ENCODE measurements around the gene SLC4A7. TPM values are rescaled to one million over a fixed set of nuclear protein-coding genes. Genes with fewer than 3 reads are reported as not detected.
"Not testable (repeated sequence)": the region's sequence is repeated elsewhere in the genome, so short reads cannot be mapped to it uniquely, and the experiment has no call there.

SLC4A7 gene
- 1 to 10 TPM; 1.3 to 7.6 (median 1.8) TPM for polyA plus RNA-seq

- 0 to 1% (median 0%) methylated on average over 55 to 100 of the region's 100 CpGs for WGBS, 3 donors
- peak within 1 kb of the TSS; percentile 51 for H3K27ac ChIP-seq (ENCODE audit: low read depth, low read length)
Measured at GRCh38 chr3:27484015-27484844, at the start of gene SLC4A7. Gene SLC4A7 (minus strand): TSS chr3:27484384. CDS start chr3:27484126, 258 bp downstream.

GRCh38 chr3:27533261-27533607 lies 49.0 kb upstream of the SLC4A7 start:
- 50 to 77% (median 72%) methylated on average over 4 of the region's 4 CpGs for WGBS, 3 donors
- no peak overlapping the region for H3K27ac ChIP-seq (ENCODE audit: low read depth, low read length)

- WGBS, 3 donors = 78 to 91% (median 90%) methylated on average over 8 of the region's 8 CpGs
- H3K27ac ChIP-seq (ENCODE audit: low read depth, low read length) = no peak overlapping the region
Measured at GRCh38 chr3:27532426-27533260, 48.5 kb upstream of the SLC4A7 start.

GRCh38 chr3:27531193-27531751 lies 47.1 kb upstream of the SLC4A7 start:
- H3K27ac ChIP-seq (ENCODE audit: low read depth, low read length) = not testable (repeated sequence)
- 89 to 98% (median 96%) methylated on average over 8 of the region's 8 CpGs for WGBS, 3 donors

- H3K27ac ChIP-seq (ENCODE audit: low read depth, low read length) = no peak overlapping the region
Measured at GRCh38 chr3:27528791-27529190, 44.6 kb upstream of the SLC4A7 start.

GRCh38 chr3:27526614-27527315 lies 42.6 kb upstream of the SLC4A7 start:
- WGBS, 3 donors = 87 to 94% (median 91%) methylated on average over 6 of the region's 6 CpGs
- H3K27ac ChIP-seq (ENCODE audit: low read depth, low read length) = no peak overlapping the region

GRCh38 chr3:27521872-27522265 lies 37.7 kb upstream of the SLC4A7 start:
- 62 to 79% (median 75%) methylated on average over 2 of the region's 2 CpGs for WGBS, 3 donors
- no peak overlapping the region for H3K27ac ChIP-seq (ENCODE audit: low read depth, low read length)

- 51 to 72% (median 52%) methylated on average over 5 of the region's 5 CpGs for WGBS, 3 donors
- H3K27ac ChIP-seq (ENCODE audit: low read depth, low read length) = no peak overlapping the region
Measured at GRCh38 chr3:27521179-27521871, 37.1 kb upstream of the SLC4A7 start.

- 36 to 68% (median 67%) methylated on average over 5 of the region's 5 CpGs for WGBS, 3 donors
- H3K27ac ChIP-seq (ENCODE audit: low read depth, low read length) = no peak overlapping the region
Measured at GRCh38 chr3:27511724-27512422, 27.7 kb upstream of the SLC4A7 start.

- 63 to 93% (median 80%) methylated on average over 2 of the region's 2 CpGs for WGBS, 3 donors
- H3K27ac ChIP-seq (ENCODE audit: low read depth, low read length) = no peak overlapping the region
Measured at GRCh38 chr3:27509376-27509775, 25.2 kb upstream of the SLC4A7 start.

GRCh38 chr3:27508424-27508823 lies 24.2 kb upstream of the SLC4A7 start:
- 69 to 92% (median 90%) methylated on average over 2 of the region's 2 CpGs for WGBS, 3 donors
- no peak overlapping the region for H3K27ac ChIP-seq (ENCODE audit: low read depth, low read length)

- no peak overlapping the region for H3K27ac ChIP-seq (ENCODE audit: low read depth, low read length)
- WGBS, 3 donors = 49 to 74% (median 68%) methylated on average over 2 of the region's 2 CpGs
Measured at GRCh38 chr3:27507515-27508266, 23.5 kb upstream of the SLC4A7 start.

GRCh38 chr3:27507111-27507510 lies 22.9 kb upstream of the SLC4A7 start:
- 51 to 76% (median 74%) methylated on average over 1 of the region's 1 CpG for WGBS, 3 donors
- no peak overlapping the region for H3K27ac ChIP-seq (ENCODE audit: low read depth, low read length)

- H3K27ac ChIP-seq (ENCODE audit: low read depth, low read length) = no peak overlapping the region
- WGBS, 3 donors = 79 to 84% (median 79%) methylated on average over 1 of the region's 1 CpG
Measured at GRCh38 chr3:27504749-27505148, 20.6 kb upstream of the SLC4A7 start.

- no peak overlapping the region for H3K27ac ChIP-seq (ENCODE audit: low read depth, low read length)
- WGBS, 3 donors = 66 to 85% (median 71%) methylated on average over 5 of the region's 5 CpGs
Measured at GRCh38 chr3:27503526-27503925, 19.3 kb upstream of the SLC4A7 start.

- WGBS, 3 donors = 94 to 97% (median 96%) methylated on average over 3 of the region's 3 CpGs
- H3K27ac ChIP-seq (ENCODE audit: low read depth, low read length) = no peak overlapping the region
Measured at GRCh38 chr3:27501759-27502158, 17.6 kb upstream of the SLC4A7 start.

- no peak overlapping the region for H3K27ac ChIP-seq (ENCODE audit: low read depth, low read length)
Measured at GRCh38 chr3:27500986-27501385, 16.8 kb upstream of the SLC4A7 start.

All from adipose tissue (tissue), 3 donors.